Cerebellar cortex (tissue), 1 donor: Measurements from ENCODE around the gene SMIM28.

ENCODE experiments used
- DNase-seq: peaks from one replicate; pipeline ENCODE4 v3.0.0-alpha.2; 2015; ENCODE audit warnings: low spot score

Gene SMIM28

DNA sequence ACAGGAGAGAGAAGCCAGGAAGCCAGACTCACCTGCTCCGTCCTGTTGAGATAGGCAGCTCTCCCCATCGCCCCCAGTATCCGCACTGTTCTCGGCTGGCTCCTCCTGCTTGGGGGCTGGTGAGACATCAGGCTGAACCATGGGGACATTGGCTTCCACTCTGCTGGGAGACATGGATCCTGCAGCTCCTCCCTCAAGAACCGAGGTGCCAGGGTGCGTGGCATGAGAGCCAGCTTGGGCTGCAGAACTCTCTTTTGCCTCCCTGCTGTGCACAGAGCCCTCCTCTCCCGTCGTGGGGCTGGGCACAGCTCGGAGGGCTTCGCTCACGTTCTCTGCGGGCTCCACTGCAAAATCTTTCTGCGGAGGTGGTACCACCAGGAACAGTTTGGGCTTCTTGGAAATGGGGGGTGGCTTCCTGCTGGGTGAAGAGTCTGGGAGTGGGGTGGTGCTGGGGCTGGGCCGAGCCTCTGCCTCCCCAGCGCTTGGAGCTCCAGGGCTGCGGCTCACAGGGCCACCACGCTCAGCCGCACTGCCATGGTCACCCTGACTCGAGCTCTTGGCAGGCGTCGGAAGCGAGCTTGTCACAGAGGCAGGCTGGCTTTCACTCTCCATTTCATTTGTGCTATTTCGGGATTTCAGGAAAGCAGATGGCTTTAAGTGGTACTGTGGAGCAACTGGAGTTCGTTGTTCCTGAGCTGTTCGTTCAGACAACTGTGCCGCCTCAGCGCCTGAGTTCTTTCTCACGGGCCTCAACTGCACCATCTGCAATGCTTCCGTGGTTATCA, 52.8 kb downstream of the SMIM28 start:
- peak; percentile 90 for DNase-seq

DNA sequence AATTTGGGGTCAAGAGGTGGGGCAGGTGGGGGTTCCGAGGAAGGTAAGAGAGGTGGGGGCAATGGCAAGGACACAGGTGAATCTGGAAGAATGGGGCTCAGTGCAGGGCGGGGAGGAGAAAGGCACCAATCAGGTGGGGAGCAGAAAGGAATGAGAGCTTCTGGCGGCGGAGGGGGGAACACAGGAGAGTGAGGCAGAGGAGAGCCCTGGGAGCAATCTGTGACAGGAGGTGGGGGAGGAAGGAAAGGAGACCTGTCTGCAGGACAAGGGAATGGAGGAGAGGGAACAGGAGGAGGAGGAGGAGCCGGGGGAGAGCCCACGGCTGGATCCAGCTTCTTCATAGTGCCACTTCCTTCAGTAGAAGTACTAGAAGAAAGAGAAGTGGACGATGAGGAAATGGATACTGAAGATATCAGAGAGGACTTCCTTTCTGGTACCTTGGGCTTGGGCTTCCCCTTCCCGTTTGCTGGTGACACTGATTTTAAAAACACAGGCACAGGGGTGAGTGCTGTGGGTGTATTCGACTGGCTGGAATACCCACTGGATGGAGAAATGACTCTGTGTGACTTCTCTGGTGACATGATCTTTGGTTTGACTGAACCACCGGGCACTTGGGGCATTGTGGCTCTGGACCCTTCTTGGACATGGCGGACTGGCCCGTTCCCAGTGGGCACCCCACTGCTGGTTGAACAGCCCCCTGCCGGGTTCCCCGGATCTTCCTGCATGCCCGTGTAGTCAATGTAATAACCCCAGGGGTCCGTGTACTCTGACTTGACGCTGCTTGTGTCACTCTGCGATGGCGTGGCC, 53.8 kb downstream of the SMIM28 start:
- DNase-seq: peak; percentile 75

- DNase-seq: peak; percentile 79
These were observed 54.3 kb downstream of the SMIM28 start for GRCh38 chr6:138432063-138432356.
